Panc1 (cell line): ENCODE data around the gene TSPYL4.

Experiments
- SIN3A ChIP-seq: IDR thresholded peaks from 2 replicates; pipeline ENCODE4 v1.6.1; 2012; ENCODE audit warnings: low read depth, mild to moderate bottlenecking, low read length, moderate library complexity, borderline replicate concordance; ENCODE audit not compliant: insufficient read depth
- TF ChIP-seq, protein P1 (sequence below): fragments of 450-650 bp; IDR thresholded peaks from 2 replicates; pipeline ENCODE4 v1.5.1; 2017; ENCODE audit warnings: mild to moderate bottlenecking

DNA sequence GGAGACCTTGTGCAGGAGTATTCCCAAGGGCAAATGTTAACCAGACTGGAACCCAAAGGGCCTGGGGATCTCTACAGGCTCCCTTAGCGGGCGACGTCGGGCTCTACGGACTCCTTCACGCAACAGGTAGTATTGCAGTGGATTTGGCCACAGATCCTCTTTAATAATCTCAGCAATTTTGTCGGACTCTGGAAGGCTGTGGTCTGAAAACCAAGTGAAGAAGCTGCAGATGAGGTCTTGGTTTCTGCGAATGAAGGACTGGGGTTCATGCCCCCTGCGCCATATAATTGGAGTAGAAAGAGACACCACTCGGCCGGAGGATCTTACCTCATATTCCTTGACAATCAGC lies 24.6 kb upstream of the TSPYL4 start:
- no peak for TF ChIP-seq SIN3A
- TF ChIP-seq, protein P1, sequence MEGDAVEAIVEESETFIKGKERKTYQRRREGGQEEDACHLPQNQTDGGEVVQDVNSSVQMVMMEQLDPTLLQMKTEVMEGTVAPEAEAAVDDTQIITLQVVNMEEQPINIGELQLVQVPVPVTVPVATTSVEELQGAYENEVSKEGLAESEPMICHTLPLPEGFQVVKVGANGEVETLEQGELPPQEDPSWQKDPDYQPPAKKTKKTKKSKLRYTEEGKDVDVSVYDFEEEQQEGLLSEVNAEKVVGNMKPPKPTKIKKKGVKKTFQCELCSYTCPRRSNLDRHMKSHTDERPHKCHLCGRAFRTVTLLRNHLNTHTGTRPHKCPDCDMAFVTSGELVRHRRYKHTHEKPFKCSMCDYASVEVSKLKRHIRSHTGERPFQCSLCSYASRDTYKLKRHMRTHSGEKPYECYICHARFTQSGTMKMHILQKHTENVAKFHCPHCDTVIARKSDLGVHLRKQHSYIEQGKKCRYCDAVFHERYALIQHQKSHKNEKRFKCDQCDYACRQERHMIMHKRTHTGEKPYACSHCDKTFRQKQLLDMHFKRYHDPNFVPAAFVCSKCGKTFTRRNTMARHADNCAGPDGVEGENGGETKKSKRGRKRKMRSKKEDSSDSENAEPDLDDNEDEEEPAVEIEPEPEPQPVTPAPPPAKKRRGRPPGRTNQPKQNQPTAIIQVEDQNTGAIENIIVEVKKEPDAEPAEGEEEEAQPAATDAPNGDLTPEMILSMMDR = no peak
